GM13977 (cell line): ENCODE results near the gene CEP72.

Experiments
- DNase-seq: peaks from one replicate; pipeline ENCODE4 v3.0.0; 2012; ENCODE audit warnings: low spot score
- in situ Hi-C: fragments of 300-500 bp; cut with MboI; formaldehyde crosslinking; loops from one replicate; pipeline ENCODE4 v1.12.0; 2022; ENCODE audit warnings: low sequenced_read_pairs, low pct_unique_long_range_greater_than_20kb, mixed read lengths, inconsistent platforms; ENCODE audit not compliant: unreplicated experiment
- TF ChIP-seq, protein P1 (sequence below): IDR thresholded peaks from 2 replicates; pipeline ENCODE4 v1.5.1; 2012; ENCODE audit warnings: mild to moderate bottlenecking, control low read depth; ENCODE audit not compliant: insufficient read depth; ENCODE audit errors: extremely low read depth, missing control alignments

The CEP72 gene

DNA sequence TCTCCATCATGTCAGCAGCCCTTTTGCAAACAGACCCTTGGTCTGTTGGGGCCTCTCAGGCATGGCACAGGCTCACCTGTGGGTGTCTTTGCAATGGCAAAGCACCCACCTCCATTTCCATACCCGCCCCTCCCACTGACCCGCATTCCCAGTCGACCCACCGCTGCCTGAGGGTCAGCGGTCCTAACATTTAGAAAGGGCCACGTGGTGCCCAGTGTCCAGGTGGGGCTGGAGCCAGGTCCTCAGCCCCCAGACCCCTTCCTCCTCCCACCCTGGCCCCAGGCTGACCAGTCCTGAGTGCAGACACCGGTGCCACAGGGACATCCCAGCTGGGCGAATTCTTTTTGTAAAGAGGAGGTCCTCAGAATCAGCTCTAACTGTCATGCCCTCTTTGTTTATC, 43.3 kb upstream of the CEP72 start:
- in situ Hi-C loops: no loop called here
- TF ChIP-seq, protein P1, sequence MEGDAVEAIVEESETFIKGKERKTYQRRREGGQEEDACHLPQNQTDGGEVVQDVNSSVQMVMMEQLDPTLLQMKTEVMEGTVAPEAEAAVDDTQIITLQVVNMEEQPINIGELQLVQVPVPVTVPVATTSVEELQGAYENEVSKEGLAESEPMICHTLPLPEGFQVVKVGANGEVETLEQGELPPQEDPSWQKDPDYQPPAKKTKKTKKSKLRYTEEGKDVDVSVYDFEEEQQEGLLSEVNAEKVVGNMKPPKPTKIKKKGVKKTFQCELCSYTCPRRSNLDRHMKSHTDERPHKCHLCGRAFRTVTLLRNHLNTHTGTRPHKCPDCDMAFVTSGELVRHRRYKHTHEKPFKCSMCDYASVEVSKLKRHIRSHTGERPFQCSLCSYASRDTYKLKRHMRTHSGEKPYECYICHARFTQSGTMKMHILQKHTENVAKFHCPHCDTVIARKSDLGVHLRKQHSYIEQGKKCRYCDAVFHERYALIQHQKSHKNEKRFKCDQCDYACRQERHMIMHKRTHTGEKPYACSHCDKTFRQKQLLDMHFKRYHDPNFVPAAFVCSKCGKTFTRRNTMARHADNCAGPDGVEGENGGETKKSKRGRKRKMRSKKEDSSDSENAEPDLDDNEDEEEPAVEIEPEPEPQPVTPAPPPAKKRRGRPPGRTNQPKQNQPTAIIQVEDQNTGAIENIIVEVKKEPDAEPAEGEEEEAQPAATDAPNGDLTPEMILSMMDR: no peak
- no peak for DNase-seq

GRCh38 chr5:569358-569867, 42.7 kb upstream of the CEP72 start:
- DNase-seq: no peak
- TF ChIP-seq, protein P1: no peak
- in situ Hi-C loops: no loop called here

- in situ Hi-C loops: no loop called here
- TF ChIP-seq, protein P1: no peak
- no peak for DNase-seq
Measured at GRCh38 chr5:569868-570361, 42.2 kb upstream of the CEP72 start.

DNA sequence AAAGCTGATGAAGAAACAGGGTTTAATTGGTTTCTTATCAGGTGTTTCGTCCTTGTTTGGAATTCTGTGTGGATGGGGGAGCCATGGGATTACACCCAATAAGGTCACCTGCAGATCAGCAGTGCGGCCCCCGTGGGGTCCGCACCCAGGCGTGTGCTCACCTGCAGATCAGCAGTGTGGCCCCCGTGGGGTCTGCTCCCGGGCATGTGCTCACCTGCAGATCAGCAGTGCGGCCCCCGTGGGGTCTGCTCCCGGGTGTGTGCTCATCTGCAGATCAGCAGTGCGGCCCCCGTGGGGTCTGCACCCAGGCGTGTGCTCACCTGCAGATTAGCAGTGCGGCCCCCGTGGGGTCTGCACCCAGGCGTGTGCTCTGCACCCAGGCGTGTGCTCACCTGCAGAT, 41.7 kb upstream of the CEP72 start:
- TF ChIP-seq, protein P1: no peak
- in situ Hi-C loops: no loop called here

DNA sequence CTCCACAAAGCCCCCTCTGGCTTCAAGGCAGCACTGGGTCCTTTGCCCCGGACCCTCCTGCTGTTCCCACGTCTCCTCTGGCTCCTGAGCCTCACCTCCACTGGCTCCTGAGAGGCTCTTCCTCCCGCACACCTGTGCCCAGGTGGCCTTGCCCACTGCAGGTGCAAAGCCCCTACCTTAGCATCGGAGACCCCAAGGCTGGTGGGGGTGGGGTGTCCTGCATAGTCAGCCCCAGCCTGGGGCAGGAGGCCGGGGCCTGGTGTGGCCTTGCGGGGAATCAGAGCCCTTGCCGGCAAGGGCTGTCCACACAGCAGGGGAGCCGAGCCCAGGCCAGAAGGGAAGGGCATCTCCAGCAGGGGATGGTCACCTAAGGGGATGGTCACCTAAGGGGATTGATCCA, 41.3 kb upstream of the CEP72 start:
- in situ Hi-C loops: no loop called here
- DNase-seq: no peak
- TF ChIP-seq, protein P1: no peak

More for the DNA sequence above, 41.7 kb upstream of the CEP72 start:
- no peak for DNase-seq

DNA sequence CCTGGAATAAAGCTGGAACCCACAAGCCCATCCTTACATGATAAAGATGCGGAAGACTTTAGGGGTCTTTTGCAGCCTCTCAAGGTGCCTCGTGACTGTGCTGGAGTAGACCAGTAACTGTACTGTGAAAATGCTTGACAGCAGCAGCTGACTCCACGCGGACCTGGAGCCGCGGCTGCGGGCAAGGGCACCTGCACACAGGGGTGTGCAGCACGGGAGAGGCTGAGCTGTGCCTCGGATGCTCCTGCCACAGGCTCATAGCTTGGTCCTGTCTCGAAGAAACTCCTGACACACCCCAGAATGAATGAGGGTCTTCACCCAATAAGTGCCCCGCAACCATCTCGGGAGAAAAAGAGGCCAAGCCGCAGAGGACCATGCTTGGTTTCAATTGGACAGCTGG, 40.3 kb upstream of the CEP72 start:
- DNase-seq: no peak
- in situ Hi-C loops: no loop called here
- TF ChIP-seq, protein P1: no peak
